IMR-90 (cell line): ENCODE measurements around the gene LRRC3B. TPM values are rescaled to one million over a fixed set of nuclear protein-coding genes. Genes with fewer than 3 reads are reported as not detected.

ENCODE experiments used
- ATAC-seq: fragments of 200-7000 bp; cut with Tn5 transposase; 2 replicates; pipeline ENCODE4 v1.9.1; 2020; ENCODE audit warnings: low read depth, mild to moderate bottlenecking, moderate library complexity
- BruUV-seq: library from RNA; stranded (reverse); fragments of 400-500 nt; replicated peaks from 2 replicates; lab custom pipeline; 2021; lab: Mats Ljungman, UMichigan
- CTCF ChIA-PET: fragments of 300-600 bp; formaldehyde crosslinking; extraction: SDS; loops from one replicate; lab custom pipeline; 2021; ENCODE audit warnings: antibody characterized with exemption; lab: Yijun Ruan, JAX
- POLR2A ChIA-PET: fragments of 300-600 bp; sonication (Branson Sonifier 250); formaldehyde crosslinking; loops from one replicate; lab custom pipeline; 2022; ENCODE audit warnings: antibody characterized with exemption; ENCODE audit not compliant: unreplicated experiment; lab: Charles Lee
- DNase-seq: peaks from one replicate; pipeline ENCODE4 v3.0.0; 2013
- H2AFZ ChIP-seq: replicated peaks from 2 replicates; pipeline ENCODE3; 2013; ENCODE audit warnings: low read length, mild to moderate bottlenecking; ENCODE audit not compliant: poor library complexity
- H2AK5ac ChIP-seq: 2 replicates; pipeline ENCODE4 v1.6.1; 2013; ENCODE audit warnings: low read depth, low read length, inconsistent platforms
- H2AK9ac ChIP-seq: replicated peaks from 2 replicates; pipeline ENCODE3; 2013; ENCODE audit warnings: mild to moderate bottlenecking, low read depth, low read length, moderate library complexity; ENCODE audit not compliant: poor library complexity
- H2BK120ac ChIP-seq: 2 replicates; pipeline ENCODE4 v1.6.1; 2013; ENCODE audit warnings: low read depth, low read length, inconsistent platforms
- H2BK15ac ChIP-seq: 3 replicates; pipeline ENCODE4 v1.6.1; 2013; ENCODE audit warnings: low read depth, low read length, inconsistent platforms
- H2BK20ac ChIP-seq: 2 replicates; pipeline ENCODE4 v1.6.1; 2013; ENCODE audit warnings: low read depth, mild to moderate bottlenecking, inconsistent platforms, low read length, moderate library complexity
- H2BK5ac ChIP-seq: 2 replicates; pipeline ENCODE4 v1.6.1; 2013; ENCODE audit warnings: mild to moderate bottlenecking, low read depth, low read length, inconsistent platforms; ENCODE audit not compliant: poor library complexity, severe bottlenecking
- H3K14ac ChIP-seq: replicated peaks from 2 replicates; pipeline ENCODE4 v1.6.1; 2013; ENCODE audit warnings: low read depth, low read length, inconsistent platforms
- H3K18ac ChIP-seq: 2 replicates; pipeline ENCODE4 v1.6.1; 2013; ENCODE audit warnings: low read depth, low read length, control low read depth
- H3K23ac ChIP-seq: 2 replicates; pipeline ENCODE4 v1.6.1; 2013; ENCODE audit warnings: low read depth, low read length, inconsistent platforms
- H3K27ac ChIP-seq: 2 replicates; pipeline ENCODE4 v1.5.1; 2013; ENCODE audit warnings: mild to moderate bottlenecking, control low read depth, low read length; ENCODE audit not compliant: insufficient read depth
- H3K27me3 ChIP-seq: 2 replicates; pipeline ENCODE4 v1.6.1; 2013; ENCODE audit warnings: low read length; ENCODE audit not compliant: control insufficient read depth, insufficient read depth
- H3K36me3 ChIP-seq: 2 replicates; pipeline ENCODE4 v1.6.1; 2013; ENCODE audit warnings: low read length, mixed read lengths; ENCODE audit not compliant: control insufficient read depth, insufficient read depth
- H3K4ac ChIP-seq: 2 replicates; pipeline ENCODE4 v1.6.1; 2013; ENCODE audit warnings: low read depth, low read length, inconsistent platforms
- H3K4me1 ChIP-seq: 2 replicates; pipeline ENCODE4 v1.6.1; 2013; ENCODE audit warnings: low read length, mixed read lengths; ENCODE audit not compliant: control insufficient read depth, insufficient read depth
- H3K4me2 ChIP-seq: 2 replicates; pipeline ENCODE4 v1.6.1; 2013; ENCODE audit warnings: low read depth, mild to moderate bottlenecking, control low read depth, low read length, moderate library complexity
- H3K4me3 ChIP-seq: 2 replicates; pipeline ENCODE4 v1.5.1; 2013; ENCODE audit warnings: low read depth, mild to moderate bottlenecking, control low read depth, low read length, moderate library complexity; ENCODE audit not compliant: insufficient read depth
- H3K56ac ChIP-seq: 2 replicates; pipeline ENCODE4 v1.6.1; 2013; ENCODE audit warnings: low read length, inconsistent platforms; ENCODE audit not compliant: insufficient read depth; ENCODE audit errors: extremely low read depth
- H3K79me1 ChIP-seq, 2 experiments: 2 replicates each; pipeline ENCODE4 v1.6.1; 2013; ENCODE audit warnings: low read length in 2 of 2, inconsistent platforms in 1 of 2, low read depth in 1 of 2
- H3K9ac ChIP-seq: 2 replicates; pipeline ENCODE4 v1.6.1; 2013; ENCODE audit warnings: low read depth, low read length, control low read depth
- H3K9me1 ChIP-seq: 2 replicates; pipeline ENCODE4 v1.6.1; 2013; ENCODE audit warnings: low read length, inconsistent platforms; ENCODE audit not compliant: insufficient read depth
- H3K9me3 ChIP-seq: 2 replicates; pipeline ENCODE4 v1.6.1; 2013; ENCODE audit warnings: low read length; ENCODE audit not compliant: control insufficient read depth, insufficient read depth
- H4K20me1 ChIP-seq: 2 replicates; pipeline ENCODE4 v1.6.1; 2013; ENCODE audit warnings: low read length, inconsistent platforms; ENCODE audit not compliant: insufficient read depth
- H4K5ac ChIP-seq: 2 replicates; pipeline ENCODE4 v1.6.1; 2013; ENCODE audit warnings: mild to moderate bottlenecking, low read depth, low read length, control low read depth
- H4K8ac ChIP-seq, 2 experiments: 2 replicates each; pipeline ENCODE4 v1.6.1; 2013; ENCODE audit warnings: low read depth in 2 of 2, low read length in 2 of 2, control low read depth in 1 of 2, inconsistent platforms in 1 of 2
- H4K91ac ChIP-seq: 2 replicates; pipeline ENCODE4 v1.6.1; 2013; ENCODE audit warnings: low read depth, low read length, inconsistent platforms; ENCODE audit not compliant: insufficient read depth
- BHLHE40 ChIP-seq: fragments of 150-350 bp; IDR thresholded peaks from 2 replicates; pipeline ENCODE4 v1.6.1; 2016; ENCODE audit warnings: mild to moderate bottlenecking, low read depth, low read length
- CEBPB ChIP-seq: IDR thresholded peaks from 2 replicates; pipeline ENCODE4 v1.6.1; 2012; ENCODE audit warnings: low read depth, low read length, improper control_type of control experiment
- CHD1 ChIP-seq: IDR thresholded peaks from 2 replicates; pipeline ENCODE4 v1.6.1; 2012; ENCODE audit warnings: low read depth, low read length, improper control_type of control experiment
- CTCF ChIP-seq: conservative IDR thresholded peaks from 2 replicates; pipeline ENCODE4 v1.5.1; 2012; ENCODE audit warnings: mild to moderate bottlenecking, low read depth, low read length, improper control_type of control experiment
- FOS ChIP-seq: fragments of 150-350 bp; IDR thresholded peaks from 2 replicates; pipeline ENCODE4 v1.6.1; 2016; ENCODE audit warnings: low read depth, low read length
- MAFK ChIP-seq: IDR thresholded peaks from 2 replicates; pipeline ENCODE4 v1.6.1; 2012; ENCODE audit warnings: low read depth, low read length, improper control_type of control experiment
- MAZ ChIP-seq: IDR thresholded peaks from 2 replicates; pipeline ENCODE4 v1.6.1; 2012; ENCODE audit warnings: low read depth, mild to moderate bottlenecking, low read length, improper control_type of control experiment, moderate library complexity, borderline replicate concordance
- MXI1 ChIP-seq: IDR thresholded peaks from 2 replicates; pipeline ENCODE4 v1.6.1; 2012; ENCODE audit warnings: low read depth, mild to moderate bottlenecking, low read length, moderate library complexity, borderline replicate concordance
- NFE2L2 ChIP-seq: fragments of 150-350 bp; IDR thresholded peaks from 2 replicates; pipeline ENCODE4 v1.6.1; 2016; ENCODE audit warnings: low read depth, mild to moderate bottlenecking, low read length
- POLR2A ChIP-seq: IDR thresholded peaks from 2 replicates; pipeline ENCODE4 v1.6.1; 2012; ENCODE audit warnings: mild to moderate bottlenecking, low read depth, low read length
- RAD21 ChIP-seq: IDR thresholded peaks from 2 replicates; pipeline ENCODE4 v1.6.1; 2012; ENCODE audit warnings: low read length, improper control_type of control experiment
- RCOR1 ChIP-seq: IDR thresholded peaks from 2 replicates; pipeline ENCODE4 v1.6.1; 2012; ENCODE audit warnings: mild to moderate bottlenecking, low read length, improper control_type of control experiment; ENCODE audit not compliant: insufficient replicate concordance
- RFX5 ChIP-seq: IDR thresholded peaks from 2 replicates; pipeline ENCODE4 v1.8.0; 2012; ENCODE audit warnings: low read depth, mild to moderate bottlenecking, low read length, moderate library complexity
- SMC3 ChIP-seq: fragments of 150-350 bp; IDR thresholded peaks from 2 replicates; pipeline ENCODE4 v1.6.1; 2016; ENCODE audit warnings: low read depth, mild to moderate bottlenecking, antibody characterized with exemption, low read length, moderate library complexity
- USF2 ChIP-seq: fragments of 150-350 bp; IDR thresholded peaks from 2 replicates; pipeline ENCODE4 v1.6.1; 2017; ENCODE audit warnings: mild to moderate bottlenecking, antibody characterized with exemption, low read length, low read depth
- WGBS, 2 experiments: methylation state at CpG; one replicate each; pipeline versions ENCODE4 v1.1.5 to v1.1.7; 2013; ENCODE audit warnings: missing lambda C conversion rate in 2 of 2; ENCODE audit not compliant: insufficient read length in 1 of 2; ENCODE audit errors: extremely low coverage in 2 of 2; 5-methylcytosine and 5-hydroxymethylcytosine counted together
- dilution Hi-C: fragments of 300-500 bp; cut with HindIII; formaldehyde crosslinking; loops from one replicate; pipeline ENCODE4 v1.14.3; 2018; ENCODE audit warnings: low sequenced_read_pairs; ENCODE audit not compliant: unreplicated experiment
- in situ Hi-C: fragments of 300-500 bp; cut with MboI; formaldehyde crosslinking; loops from 3 replicates; pipeline ENCODE4 v1.14.3; 2019; ENCODE audit warnings: low sequenced_read_pairs, inconsistent platforms, mixed read lengths
- intact Hi-C: fragments of 100-400 bp; cut with micrococcal nuclease; formaldehyde crosslinking; loops from 2 replicates; pipeline ENCODE4 v1.10.0; 2022
- polyA plus RNA-seq, 3 experiments: library from polyadenylated mRNA; depleted of rRNA; stranded (reverse); fragments of >200 nt; gene quantifications; 2 replicates each; pipeline ENCODE4 v1.2.3, GENCODE V29; 2012; ENCODE audit warnings: low replicate concordance in 1 of 3
- total RNA-seq: library from RNA; depleted of rRNA; stranded (reverse); fragments of >200 nt; gene quantifications from 2 replicates; pipeline ENCODE4 v1.2.3, GENCODE V29; 2012
- TF ChIP-seq, protein P1 (sequence below): fragments of 150-350 bp; IDR thresholded peaks from 2 replicates; pipeline ENCODE4 v1.6.1; 2016; ENCODE audit warnings: low read depth, mild to moderate bottlenecking, low read length, moderate library complexity, borderline replicate concordance

Gene LRRC3B
- total and polyA plus RNA-seq, 2 of the 4 experiments (the other 2 are of a cell fraction), result not detected

DNA sequence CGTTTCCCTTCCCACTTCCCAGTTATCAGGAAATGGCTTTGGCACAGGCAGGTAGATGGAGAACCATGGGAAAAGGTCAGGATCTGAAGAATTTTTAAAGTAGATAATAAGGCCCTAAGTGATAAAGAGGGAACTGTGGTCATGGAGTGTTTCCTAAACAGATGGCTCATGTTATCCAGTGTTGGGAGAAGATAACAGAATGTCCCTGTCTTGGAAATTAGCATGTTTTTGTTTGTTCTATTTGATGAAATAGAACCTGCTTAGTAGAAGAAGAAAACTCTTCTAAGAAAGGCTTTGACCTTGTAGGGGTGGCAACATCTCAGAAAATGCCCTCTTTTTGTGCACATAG lies 8.8 kb downstream of the LRRC3B start:
- Histone ChIP-seq H3K23ac (no peak overlapping the region), H3K27me3 (no peaks in the 10 kb centered on the region), H2BK120ac (no peak overlapping the region), H3K9ac (no peak overlapping the region), H3K4me3 (no peak overlapping the region), H4K91ac (no peak overlapping the region), H2BK20ac (no peak overlapping the region), H3K56ac (no peak overlapping the region), H2AK5ac (no peak overlapping the region), H3K18ac (no peak overlapping the region), H3K36me3 (no peaks in the 10 kb centered on the region), H2BK5ac (no peak overlapping the region), H3K27ac (no peak overlapping the region), H3K4ac (no peak overlapping the region), H3K9me3 (peaks cover 5% of the 10 kb centered on the region; the same call in 1 of the 2 replicates), H2AK9ac (no peak overlapping the region), H3K9me1 (no peaks in the 10 kb centered on the region), H4K5ac (no peak overlapping the region), H3K79me1 (no peaks in the 10 kb centered on the region), H4K8ac (no peak overlapping the region), H3K4me2 (no peak overlapping the region), H2AFZ (no peak overlapping the region), H3K4me1 (no peaks in the 10 kb centered on the region), H3K14ac (no peak overlapping the region), H4K20me1 (no peaks in the 10 kb centered on the region), H2BK15ac (no peak overlapping the region)
- no TSS peak for BruUV-seq
- dilution Hi-C loops (no loop called here), intact Hi-C loops (no loop called here), in situ Hi-C loops (no loop called here)
- ChIA-PET CTCF (no interaction called here), POLR2A (no interaction called here)
- ATAC-seq (no peak), DNase-seq (no peak)
- no CpG with 5 or more reads among the region's 1 CpG for WGBS, 2 experiments
- no peak for TF ChIP-seq BHLHE40
- TF ChIP-seq MAZ, result no peak
- TF ChIP-seq, protein P1, sequence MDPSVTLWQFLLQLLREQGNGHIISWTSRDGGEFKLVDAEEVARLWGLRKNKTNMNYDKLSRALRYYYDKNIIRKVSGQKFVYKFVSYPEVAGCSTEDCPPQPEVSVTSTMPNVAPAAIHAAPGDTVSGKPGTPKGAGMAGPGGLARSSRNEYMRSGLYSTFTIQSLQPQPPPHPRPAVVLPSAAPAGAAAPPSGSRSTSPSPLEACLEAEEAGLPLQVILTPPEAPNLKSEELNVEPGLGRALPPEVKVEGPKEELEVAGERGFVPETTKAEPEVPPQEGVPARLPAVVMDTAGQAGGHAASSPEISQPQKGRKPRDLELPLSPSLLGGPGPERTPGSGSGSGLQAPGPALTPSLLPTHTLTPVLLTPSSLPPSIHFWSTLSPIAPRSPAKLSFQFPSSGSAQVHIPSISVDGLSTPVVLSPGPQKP, result no peak
- TF ChIP-seq RFX5, result no peak
- no peak for TF ChIP-seq MXI1
- TF ChIP-seq POLR2A, result no peak
- no peak for TF ChIP-seq MAFK
- no peak for TF ChIP-seq FOS
- TF ChIP-seq RAD21, result no peak
- TF ChIP-seq SMC3, result no peak
- TF ChIP-seq RCOR1, result no peak
- no peak for TF ChIP-seq CEBPB
- TF ChIP-seq CTCF, result no peak
- TF ChIP-seq NFE2L2, result no peak
- no peak for TF ChIP-seq CHD1
- no peak for TF ChIP-seq USF2
